ENCODE results near the gene PACS2. TPM values are rescaled to one million over a fixed set of nuclear protein-coding genes. Genes with fewer than 3 reads are reported as not detected.

PACS2 gene
- polyA plus RNA-seq, 1 of the 3 experiments (the other 2 are of a cell fraction) = 42.7 TPM

DNA sequence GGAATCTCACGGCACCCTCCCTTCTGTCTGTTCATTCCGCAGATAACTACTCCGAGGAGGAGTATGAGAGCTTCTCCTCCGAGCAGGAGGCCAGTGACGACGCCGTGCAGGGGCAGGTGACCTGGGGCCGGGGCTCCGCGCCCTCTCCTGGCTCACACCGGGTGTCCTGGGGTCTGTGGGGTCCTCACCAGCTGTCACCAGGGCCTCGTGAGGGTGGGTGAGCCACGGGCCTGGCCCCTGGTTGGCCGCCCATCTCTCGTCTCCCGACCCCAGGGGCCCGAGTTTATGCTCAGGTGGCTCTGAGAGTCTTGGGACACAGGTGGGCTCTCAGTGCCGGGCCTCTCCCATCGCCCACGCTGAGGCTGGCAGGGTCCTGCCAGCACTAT lies 53.5 kb downstream of the PACS2 start (continued):
- no peak for TF ChIP-seq REST (IDR thresholded peaks at IDR 0.05; ENCODE audit: low read depth, low read length)
- no peak for TF ChIP-seq NRF1 (IDR thresholded peaks at IDR 0.05; ENCODE audit: low read depth, low read length)
- no peak for TF ChIP-seq FOSL2 (IDR thresholded peaks at IDR 0.05; ENCODE audit: borderline replicate concordance, low read depth)
- TF ChIP-seq ELF1 (IDR thresholded peaks at IDR 0.05) = no peak
- TF ChIP-seq NFIC (IDR thresholded peaks at IDR 0.05; ENCODE audit: borderline replicate concordance) = no peak
- TF ChIP-seq TAF1 (IDR thresholded peaks at IDR 0.05; ENCODE audit: borderline replicate concordance, low read depth, low read length) = no peak
- TF ChIP-seq YY1 (IDR thresholded peaks at IDR 0.05; ENCODE audit: low read depth) = no peak

GRCh38 chr14:105368426-105368825 lies 53.9 kb downstream of the PACS2 start:
- H3K4me3 ChIP-seq (ENCODE audit: low read depth in 2 of 2, low read length in 1 of 2) = no peak overlapping the region
- H2AFZ ChIP-seq (ENCODE audit: low read depth) = no peak overlapping the region
- ChIA-PET POLR2A (no interaction called here), CTCF (interaction anchor here (1.5 to 9.5 kb wide), 2 partner anchors 123 to 163 kb away, joined by 4 to 135 read pairs; partner anchors contain the start of gene TEDC1)
- H3K27ac ChIP-seq (ENCODE audit: low read depth in 2 of 2, low read length in 1 of 2) = no peak overlapping the region
- peaks cover 6% of the 10 kb centered on the region for H3F3A ChIP-seq (replicated peaks; ENCODE audit: insufficient read depth)
- no peak overlapping the region for H3K4me2 ChIP-seq
- TF ChIP-seq NFIC (IDR thresholded peaks at IDR 0.05; ENCODE audit: borderline replicate concordance) (no peak), TAF1 (IDR thresholded peaks at IDR 0.05; ENCODE audit: borderline replicate concordance, low read depth, low read length) (no peak), CTCF (IDR thresholded peaks at IDR 0.05) (no peak), GATA2 (CRISPR knock-in tag; IDR thresholded peaks at IDR 0.05) (no peak), RCOR1 (IDR thresholded peaks at IDR 0.05; ENCODE audit: low read length) (no peak), CHD2 (IDR thresholded peaks at IDR 0.05; ENCODE audit: low read length, partially characterized antibody) (no peak), ELF1 (IDR thresholded peaks at IDR 0.05) (no peak), SMC3 (IDR thresholded peaks at IDR 0.05; ENCODE audit: low read depth, low read length) (no peak), IRF3 (IDR thresholded peaks at IDR 0.05; ENCODE audit: low read depth, low read length) (no peak), JUND (IDR thresholded peaks at IDR 0.05) (no peak), FOXM1 (IDR thresholded peaks at IDR 0.05; ENCODE audit: low read depth) (no peak), USF1 (IDR thresholded peaks at IDR 0.05; ENCODE audit: borderline replicate concordance, low read depth) (no peak), GABPA (IDR thresholded peaks at IDR 0.05; ENCODE audit: low read depth) (no peak), RFX5 (IDR thresholded peaks at IDR 0.05; ENCODE audit: low read length) (no peak)
- TF ChIP-seq, protein P1, sequence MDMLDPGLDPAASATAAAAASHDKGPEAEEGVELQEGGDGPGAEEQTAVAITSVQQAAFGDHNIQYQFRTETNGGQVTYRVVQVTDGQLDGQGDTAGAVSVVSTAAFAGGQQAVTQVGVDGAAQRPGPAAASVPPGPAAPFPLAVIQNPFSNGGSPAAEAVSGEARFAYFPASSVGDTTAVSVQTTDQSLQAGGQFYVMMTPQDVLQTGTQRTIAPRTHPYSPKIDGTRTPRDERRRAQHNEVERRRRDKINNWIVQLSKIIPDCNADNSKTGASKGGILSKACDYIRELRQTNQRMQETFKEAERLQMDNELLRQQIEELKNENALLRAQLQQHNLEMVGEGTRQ (IDR thresholded peaks at IDR 0.05; ENCODE audit: borderline replicate concordance, low read depth, low read length) = no peak
- H3K4me1 ChIP-seq (ENCODE audit: control insufficient read depth in 1 of 2, insufficient read depth in 2 of 2, low read depth in 1 of 2, low read length in 1 of 2) = peaks cover 4 to 7% of the 10 kb centered on the region in 2 experiments; a peak in 2 of 4 replicates
- H3K9ac ChIP-seq = no peak overlapping the region
- 0 out of 2 replicates have a peak, but pooled peaks cover 7% of the 10 kb centered on the region for H4K20me1 ChIP-seq (ENCODE audit: insufficient read depth)
- no peak for DNase-seq
- 89% methylated on average over 16 of the region's 20 CpGs for WGBS (ENCODE audit: low lambda C conversion rate)
- H3K9me2 ChIP-seq = no peaks in the 10 kb centered on the region
- H3K36me3 ChIP-seq (replicated peaks in 1 of 2; ENCODE audit: control insufficient read depth in 1 of 2, insufficient read depth in 2 of 2, low read length in 1 of 2) = peaks cover 0 to 17% of the 10 kb centered on the region in 2 experiments
- no peaks in the 10 kb centered on the region for H3K27me3 ChIP-seq (ENCODE audit: insufficient read depth)
- H3K9me3 ChIP-seq = no peaks in the 10 kb centered on the region
- no peaks in the 10 kb centered on the region for H3K79me2 ChIP-seq (ENCODE audit: insufficient read depth)

Measured in SK-N-SH (cell line).